MCF 10A (cell line): Measurements from ENCODE around the gene FFAR3. TPM values are rescaled to one million over a fixed set of nuclear protein-coding genes. Genes with fewer than 3 reads are reported as not detected.
"Not testable (repeated sequence)": the region's sequence is repeated elsewhere in the genome, so short reads cannot be mapped to it uniquely, and the experiment has no call there.

Source experiments
- BruUV-seq: library from RNA; stranded (reverse); fragments of 400-500 nt; replicated peaks from 2 replicates; lab custom pipeline; 2021; lab: Mats Ljungman, UMichigan
- CTCF ChIA-PET: fragments of 300-600 bp; sonication (Branson Sonifier 250); formaldehyde crosslinking; extraction: SDS; loops from one replicate; lab custom pipeline; 2021; ENCODE audit warnings: antibody characterized with exemption, inconsistent platforms; lab: Yijun Ruan, JAX
- POLR2A ChIA-PET: fragments of 300-600, 350-650 bp; sonication (Branson Sonifier 250); formaldehyde crosslinking; extraction: SDS; loops from one replicate; lab custom pipeline; 2020; ENCODE audit warnings: antibody characterized with exemption, inconsistent platforms; lab: Yijun Ruan, JAX
- DNase-seq: peaks from one replicate; pipeline ENCODE4 v3.0.0-alpha.2; 2018; ENCODE audit not compliant: unreplicated experiment
- H3K27ac Mint-ChIP-seq: one replicate; pipeline ENCODE4 v1.8.0; 2022; ENCODE audit warnings: mild to moderate bottlenecking, low read depth, mixed read lengths; ENCODE audit not compliant: unreplicated experiment
- H3K27me3 Mint-ChIP-seq: one replicate; pipeline ENCODE4 v1.8.0; 2022; ENCODE audit warnings: mixed read lengths; ENCODE audit not compliant: insufficient read depth, unreplicated experiment
- H3K36me3 Mint-ChIP-seq: one replicate; pipeline ENCODE4 v1.8.0; 2022; ENCODE audit warnings: mild to moderate bottlenecking, moderate library complexity, mixed read lengths; ENCODE audit not compliant: insufficient read depth, unreplicated experiment
- H3K4me1 Mint-ChIP-seq: one replicate; pipeline ENCODE4 v1.8.0; 2022; ENCODE audit warnings: mixed read lengths; ENCODE audit not compliant: insufficient read depth, unreplicated experiment
- H3K4me3 Mint-ChIP-seq: one replicate; pipeline ENCODE4 v1.8.0; 2022; ENCODE audit warnings: mild to moderate bottlenecking, moderate library complexity, mixed read lengths; ENCODE audit not compliant: unreplicated experiment
- H3K9me3 Mint-ChIP-seq: one replicate; pipeline ENCODE4 v1.8.0; 2022; ENCODE audit warnings: mixed read lengths; ENCODE audit not compliant: unreplicated experiment
- CTCF ChIP-seq: fragments of 200-600 bp; IDR thresholded peaks from one replicate; pipeline ENCODE4 v1.8.0; 2022; ENCODE audit warnings: antibody characterized with exemption, mild to moderate bottlenecking; ENCODE audit not compliant: unreplicated experiment
- intact Hi-C: fragments of 100-400 bp; cut with micrococcal nuclease; formaldehyde crosslinking; loops from 2 replicates; pipeline ENCODE4 v1.14.1; 2022
- total RNA-seq: library from RNA; stranded (reverse); gene quantifications from 2 replicates; pipeline ENCODE4 v1.2.3, GENCODE V29; 2022

The FFAR3 gene
- total RNA-seq, 1 experiment from 2014 or later: not detected

GRCh38 chr19:35368378-35368777 is 10.1 kb downstream of the FFAR3 start:
- POLR2A ChIA-PET: no interaction called here
- intact Hi-C loops: no loop called here

GRCh38 chr19:35369522-35369921 is 11.3 kb downstream of the FFAR3 start:
- H3K27ac Mint-ChIP-seq: no peak overlapping the region
- H3K4me3 Mint-ChIP-seq: no peak overlapping the region
- ChIA-PET POLR2A (no interaction called here), CTCF (no interaction called here)
- no peak for DNase-seq
- no peak for TF ChIP-seq CTCF
- intact Hi-C loops: no loop called here
- peaks cover 74% of the 10 kb centered on the region for H3K27me3 Mint-ChIP-seq
- H3K36me3 Mint-ChIP-seq: no peaks in the 10 kb centered on the region
- H3K4me1 Mint-ChIP-seq: no peaks in the 10 kb centered on the region
- BruUV-seq: no TSS peak
- H3K9me3 Mint-ChIP-seq: no peaks in the 10 kb centered on the region

More at GRCh38 chr19:35368378-35368777, 10.1 kb downstream of the FFAR3 start:
- no peak for TF ChIP-seq CTCF
- no TSS peak for BruUV-seq
- Mint-ChIP-seq H3K4me1 (no peaks in the 10 kb centered on the region), H3K36me3 (no peaks in the 10 kb centered on the region), H3K4me3 (no peak overlapping the region), H3K27me3 (peaks cover 74% of the 10 kb centered on the region), H3K27ac (no peak overlapping the region), H3K9me3 (no peaks in the 10 kb centered on the region)
- CTCF ChIA-PET: no interaction called here
- no peak for DNase-seq

- H3K27me3 Mint-ChIP-seq: peaks cover 76% of the 10 kb centered on the region
- no peaks in the 10 kb centered on the region for H3K4me1 Mint-ChIP-seq
- DNase-seq: no peak
- H3K27ac Mint-ChIP-seq: no peak within 1 kb of the TSS
- no TSS peak for BruUV-seq
- H3K9me3 Mint-ChIP-seq: no peaks in the 10 kb centered on the region
- H3K4me3 Mint-ChIP-seq: no peak within 1 kb of the TSS
- ChIA-PET POLR2A (no interaction called here), CTCF (no interaction called here)
- intact Hi-C loops: no loop called here
- TF ChIP-seq CTCF: no peak
- H3K36me3 Mint-ChIP-seq: no peaks in the 10 kb centered on the region
Measured at GRCh38 chr19:35370722-35371121, 12.5 kb downstream of the FFAR3 start, which contains the start of gene GPR42. TSS of gene GPR42 (plus strand) at chr19:35371068. CDS start at chr19:35371360, 292 bp downstream.

- Mint-ChIP-seq H3K27me3 (peaks cover 55% of the 10 kb centered on the region), H3K9me3 (no peaks in the 10 kb centered on the region), H3K4me3 (no peak overlapping the region), H3K27ac (no peak overlapping the region), H3K4me1 (no peaks in the 10 kb centered on the region), H3K36me3 (no peaks in the 10 kb centered on the region)
- BruUV-seq: no TSS peak
- ChIA-PET POLR2A (no interaction called here), CTCF (no interaction called here)
- no peak for TF ChIP-seq CTCF
- DNase-seq: no peak
- intact Hi-C loops: no loop called here
Measured at GRCh38 chr19:35373492-35373891, 15.2 kb downstream of the FFAR3 start.

GRCh38 chr19:35374031-35374430 is 15.8 kb downstream of the FFAR3 start:
- POLR2A ChIA-PET, H3K27ac Mint-ChIP-seq, BruUV-seq, CTCF ChIA-PET, intact Hi-C loops, H3K4me3 Mint-ChIP-seq, H3K9me3 Mint-ChIP-seq, H3K4me1 Mint-ChIP-seq, DNase-seq, H3K36me3 Mint-ChIP-seq: not testable (repeated sequence)
- peaks cover 50% of the 10 kb centered on the region for H3K27me3 Mint-ChIP-seq
